A673 (cell line): ENCODE results near the gene GRAMD1B.

ENCODE experiments used
- CTCF ChIP-seq: fragments of 300-800, 200-600 bp; sonication (generic); conservative IDR thresholded peaks from 2 replicates; pipeline ENCODE4 v1.5.1; 2017; ENCODE audit warnings: low read depth, mild to moderate bottlenecking, antibody characterized with exemption, low read length, moderate library complexity, mixed read lengths
- EZH2 ChIP-seq: fragments of 200-600 bp; sonication (generic); IDR thresholded peaks from 2 replicates; pipeline ENCODE4 v1.6.1; 2017; ENCODE audit warnings: borderline replicate concordance, low read depth, mild to moderate bottlenecking, mixed read lengths, antibody characterized with exemption, low read length; ENCODE audit not compliant: poor library complexity, severe bottlenecking

GRCh38 chr11:123393312-123393927 lies 36.6 kb upstream of the GRAMD1B start:
- no peak for TF ChIP-seq CTCF
- TF ChIP-seq EZH2, result no peak
